Endometrial microvascular endothelial cells (primary cell): ENCODE measurements around the gene KLHDC8A. TPM values are rescaled to one million over a fixed set of nuclear protein-coding genes. Genes with fewer than 3 reads are reported as not detected.

Source experiments
- in situ Hi-C: cut with HindIII; loops from 2 replicates; pipeline ENCODE4 v1.10.0; 2017; ENCODE audit warnings: low sequenced_read_pairs, low pct_unique_long_range_greater_than_20kb; ENCODE audit errors: inconsistent ontology term
- total RNA-seq: library from RNA; depleted of rRNA; stranded (reverse); fragments of >200 nt; gene quantifications from one replicate; pipeline ENCODE4 v1.2.3, GENCODE V29; 2015; ENCODE audit errors: inconsistent ontology term

KLHDC8A gene
- total RNA-seq, 1 donor from 2014 or later, result not detected

- in situ Hi-C loops, result no loop called here
Measured at GRCh38 chr1:205325334-205325884, 31.3 kb downstream of the KLHDC8A start.

- in situ Hi-C loops, result no loop called here
Measured at GRCh38 chr1:205324781-205325180, 31.9 kb downstream of the KLHDC8A start.

GRCh38 chr1:205323794-205324193 is 32.9 kb downstream of the KLHDC8A start:
- in situ Hi-C loops, result no loop called here

- in situ Hi-C loops, result no loop called here
Measured at GRCh38 chr1:205321959-205322283, 34.8 kb downstream of the KLHDC8A start.

- in situ Hi-C loops, result no loop called here
Measured at GRCh38 chr1:205321162-205321958, 35.4 kb downstream of the KLHDC8A start, which contains the start of gene NUAK2. TSS of gene NUAK2 (minus strand) at chr1:205321745. CDS start at chr1:205321628, 117 bp downstream.

- in situ Hi-C loops, result no loop called here
Measured at GRCh38 chr1:205319081-205320018, 37.4 kb downstream of the KLHDC8A start.

- in situ Hi-C loops, result no loop called here
Measured at GRCh38 chr1:205318231-205318991, 38.3 kb downstream of the KLHDC8A start.

- in situ Hi-C loops, result no loop called here
Measured at GRCh38 chr1:205317311-205317917, 39.3 kb downstream of the KLHDC8A start.

GRCh38 chr1:205316161-205316566 is 40.6 kb downstream of the KLHDC8A start:
- in situ Hi-C loops, result no loop called here

GRCh38 chr1:205315008-205315618 is 41.6 kb downstream of the KLHDC8A start:
- in situ Hi-C loops, result no loop called here

- in situ Hi-C loops, result no loop called here
Measured at GRCh38 chr1:205313563-205314308, 43.0 kb downstream of the KLHDC8A start.

GRCh38 chr1:205312866-205313562 is 43.7 kb downstream of the KLHDC8A start:
- in situ Hi-C loops, result no loop called here

GRCh38 chr1:205310976-205311704 is 45.6 kb downstream of the KLHDC8A start:
- in situ Hi-C loops, result no loop called here

GRCh38 chr1:205309741-205310140 is 47.0 kb downstream of the KLHDC8A start:
- in situ Hi-C loops, result no loop called here

GRCh38 chr1:205306929-205307566 is 49.7 kb downstream of the KLHDC8A start:
- in situ Hi-C loops, result no loop called here

- in situ Hi-C loops, result no loop called here
Measured at GRCh38 chr1:205304695-205305070, 52.0 kb downstream of the KLHDC8A start.
